Lower lobe of right lung (tissue), 2 donors: ENCODE measurements around the gene ZNF654. TPM values are rescaled to one million over a fixed set of nuclear protein-coding genes. Genes with fewer than 3 reads are reported as not detected.

Experiments used
- ATAC-seq, 2 donors: fragments of 200-7000 bp; cut with Tn5 transposase; one replicate each; pipeline ENCODE4 v1.9.1; 2020 to 2022; ENCODE audit warnings: mild to moderate bottlenecking in 2 of 2, moderate library complexity in 2 of 2
- DNase-seq: peaks from one replicate; pipeline ENCODE4 v3.0.0-alpha.2; 2020
- H3K27ac ChIP-seq: fragments of 200-600 bp; one replicate; pipeline ENCODE4 v1.8.0; 2022
- H3K27me3 ChIP-seq: fragments of 200-600 bp; one replicate; pipeline ENCODE4 v1.8.0; 2022; ENCODE audit warnings: low read depth
- H3K36me3 ChIP-seq: fragments of 200-600 bp; one replicate; pipeline ENCODE4 v1.8.0; 2022; ENCODE audit warnings: mild to moderate bottlenecking
- H3K4me1 ChIP-seq: fragments of 200-600 bp; one replicate; pipeline ENCODE4 v1.8.0; 2022
- H3K4me3 ChIP-seq: fragments of 200-600 bp; one replicate; pipeline ENCODE4 v1.8.0; 2022; ENCODE audit warnings: mild to moderate bottlenecking
- H3K9me3 ChIP-seq: fragments of 200-600 bp; one replicate; pipeline ENCODE4 v1.8.0; 2022
- intact Hi-C: fragments of 100-400 bp; cut with DNase I; formaldehyde crosslinking; loops from one replicate; pipeline ENCODE4 v1.11.0; 2022
- total RNA-seq: library from RNA; stranded (reverse); fragmentation: NEBNext Ultra II Directional; extraction: Animal tissue kit (Norgen Biotek cat#: 25700); gene quantifications from one replicate; pipeline ENCODE4 v1.2.1, GENCODE V29; 2021
- TF ChIP-seq, protein P1 (sequence below): fragments of 200-600 bp; IDR thresholded peaks from one replicate; pipeline ENCODE4 v1.8.0; 2022; ENCODE audit warnings: antibody characterized with exemption, mild to moderate bottlenecking
- donor health status: DM: no; HTN: yes; CAD: no; lungs with severe emphysema.

ZNF654 gene
- total RNA-seq, 1 donor from 2014 or later, result 16.6 TPM

GRCh38 chr3:88061746-88062145 lies 2.7 kb downstream of the ZNF654 start:
- ATAC-seq (no peak), DNase-seq (no peak)
- Histone ChIP-seq H3K27me3 (no peaks in the 10 kb centered on the region), H3K36me3 (peaks cover 6% of the 10 kb centered on the region), H3K4me3 (no peak overlapping the region), H3K4me1 (peaks cover 35% of the 10 kb centered on the region), H3K9me3 (no peaks in the 10 kb centered on the region), H3K27ac (no peak overlapping the region)
- intact Hi-C loops, result no loop called here
- TF ChIP-seq, protein P1, sequence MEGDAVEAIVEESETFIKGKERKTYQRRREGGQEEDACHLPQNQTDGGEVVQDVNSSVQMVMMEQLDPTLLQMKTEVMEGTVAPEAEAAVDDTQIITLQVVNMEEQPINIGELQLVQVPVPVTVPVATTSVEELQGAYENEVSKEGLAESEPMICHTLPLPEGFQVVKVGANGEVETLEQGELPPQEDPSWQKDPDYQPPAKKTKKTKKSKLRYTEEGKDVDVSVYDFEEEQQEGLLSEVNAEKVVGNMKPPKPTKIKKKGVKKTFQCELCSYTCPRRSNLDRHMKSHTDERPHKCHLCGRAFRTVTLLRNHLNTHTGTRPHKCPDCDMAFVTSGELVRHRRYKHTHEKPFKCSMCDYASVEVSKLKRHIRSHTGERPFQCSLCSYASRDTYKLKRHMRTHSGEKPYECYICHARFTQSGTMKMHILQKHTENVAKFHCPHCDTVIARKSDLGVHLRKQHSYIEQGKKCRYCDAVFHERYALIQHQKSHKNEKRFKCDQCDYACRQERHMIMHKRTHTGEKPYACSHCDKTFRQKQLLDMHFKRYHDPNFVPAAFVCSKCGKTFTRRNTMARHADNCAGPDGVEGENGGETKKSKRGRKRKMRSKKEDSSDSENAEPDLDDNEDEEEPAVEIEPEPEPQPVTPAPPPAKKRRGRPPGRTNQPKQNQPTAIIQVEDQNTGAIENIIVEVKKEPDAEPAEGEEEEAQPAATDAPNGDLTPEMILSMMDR, result no peak

DNA sequence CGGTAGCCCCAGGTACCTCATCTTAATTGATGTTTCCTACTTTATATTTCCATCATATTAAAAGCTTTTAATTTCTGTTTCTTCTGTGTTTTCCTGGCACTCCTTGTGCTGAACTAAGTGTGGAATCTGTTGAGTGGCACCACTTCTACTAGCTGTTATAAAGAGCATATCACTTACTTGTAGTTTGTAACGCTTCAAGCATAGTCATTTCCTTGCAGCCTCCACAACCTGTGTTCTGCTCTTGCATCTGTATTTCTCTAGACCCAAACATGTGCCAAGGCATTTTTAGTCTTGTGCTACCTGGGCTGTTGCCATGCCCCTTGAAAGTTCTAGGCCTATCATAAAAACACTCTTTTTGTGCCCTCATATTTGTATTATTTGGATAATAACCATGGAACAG lies 16.0 kb downstream of the ZNF654 start:
- peak in 1 of 2 donors; percentile 43 for ATAC-seq
- H3K27ac ChIP-seq, result no peak overlapping the region
- H3K9me3 ChIP-seq, result no peaks in the 10 kb centered on the region
- peaks cover 17% of the 10 kb centered on the region for H3K4me1 ChIP-seq
- intact Hi-C loops, result no loop called here
- no peak overlapping the region for H3K4me3 ChIP-seq
- H3K27me3 ChIP-seq, result no peaks in the 10 kb centered on the region
- H3K36me3 ChIP-seq, result no peaks in the 10 kb centered on the region
- TF ChIP-seq, protein P1, result no peak
- DNase-seq, result no peak

DNA sequence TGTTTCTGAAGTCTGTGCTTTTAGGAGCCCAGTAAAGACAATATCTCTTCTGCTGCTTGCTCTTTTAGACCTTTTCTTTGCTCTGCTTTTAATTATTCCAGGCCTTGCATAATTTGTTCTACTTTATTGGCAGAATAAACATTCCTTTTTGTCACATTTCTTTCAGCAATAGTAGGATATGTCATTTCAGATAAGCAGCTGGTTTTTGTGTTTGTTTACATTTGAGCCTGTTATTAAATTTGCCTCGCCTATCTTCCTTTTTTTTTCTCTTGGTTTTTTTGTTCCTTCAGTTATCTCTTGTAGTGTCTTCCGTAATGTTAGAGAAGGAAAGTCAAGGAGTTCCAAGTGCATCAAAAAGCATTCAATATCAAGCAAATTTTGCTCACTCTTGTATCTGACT lies 16.4 kb downstream of the ZNF654 start:
- H3K4me1 ChIP-seq, result peaks cover 17% of the 10 kb centered on the region
- H3K4me3 ChIP-seq, result no peak overlapping the region
- H3K9me3 ChIP-seq, result no peaks in the 10 kb centered on the region
- DNase-seq (no peak), ATAC-seq (no peak)
- intact Hi-C loops, result no loop called here
- no peaks in the 10 kb centered on the region for H3K36me3 ChIP-seq
- H3K27me3 ChIP-seq, result no peaks in the 10 kb centered on the region
- TF ChIP-seq, protein P1, result no peak
- H3K27ac ChIP-seq, result no peak overlapping the region

GRCh38 chr3:88076712-88077111 lies 17.7 kb downstream of the ZNF654 start:
- peaks cover 17% of the 10 kb centered on the region for H3K4me1 ChIP-seq
- no peaks in the 10 kb centered on the region for H3K36me3 ChIP-seq
- H3K27me3 ChIP-seq, result no peaks in the 10 kb centered on the region
- no peaks in the 10 kb centered on the region for H3K9me3 ChIP-seq
- DNase-seq, result no peak
- no peak overlapping the region for H3K27ac ChIP-seq
- no peak for ATAC-seq
- H3K4me3 ChIP-seq, result no peak overlapping the region
- TF ChIP-seq, protein P1, result no peak
- intact Hi-C loops, result no loop called here

- no peaks in the 10 kb centered on the region for H3K36me3 ChIP-seq
- no peak overlapping the region for H3K27ac ChIP-seq
- TF ChIP-seq, protein P1, result no peak
- H3K4me3 ChIP-seq, result no peak overlapping the region
- no peaks in the 10 kb centered on the region for H3K27me3 ChIP-seq
- intact Hi-C loops, result no loop called here
- H3K4me1 ChIP-seq, result peaks cover 17% of the 10 kb centered on the region
- DNase-seq (no peak), ATAC-seq (no peak)
- no peaks in the 10 kb centered on the region for H3K9me3 ChIP-seq
These were observed 19.9 kb downstream of the ZNF654 start for GRCh38 chr3:88078932-88079331.

GRCh38 chr3:88082854-88083253 lies 23.8 kb downstream of the ZNF654 start:
- no peaks in the 10 kb centered on the region for H3K4me1 ChIP-seq
- TF ChIP-seq, protein P1, result no peak
- no peaks in the 10 kb centered on the region for H3K9me3 ChIP-seq
- ATAC-seq (no peak), DNase-seq (no peak)
- H3K36me3 ChIP-seq, result peaks cover 17% of the 10 kb centered on the region
- H3K27me3 ChIP-seq, result no peaks in the 10 kb centered on the region
- H3K27ac ChIP-seq, result no peak overlapping the region
- no peak overlapping the region for H3K4me3 ChIP-seq
- intact Hi-C loops, result no loop called here
